NCI-H82 treated with DMSO at 0.1 percent for 48 hours (cell line): ENCODE data around the gene FRMD5.

Experiments
- DNase-seq: peaks from one replicate; lab custom pipeline; 2025; ENCODE audit not compliant: unreplicated experiment; lab: John Stamatoyannopoulos, UW

Gene FRMD5

GRCh38 chr15:43901495-43901894, 293.6 kb downstream of the FRMD5 start:
- DNase-seq: no peak

DNA sequence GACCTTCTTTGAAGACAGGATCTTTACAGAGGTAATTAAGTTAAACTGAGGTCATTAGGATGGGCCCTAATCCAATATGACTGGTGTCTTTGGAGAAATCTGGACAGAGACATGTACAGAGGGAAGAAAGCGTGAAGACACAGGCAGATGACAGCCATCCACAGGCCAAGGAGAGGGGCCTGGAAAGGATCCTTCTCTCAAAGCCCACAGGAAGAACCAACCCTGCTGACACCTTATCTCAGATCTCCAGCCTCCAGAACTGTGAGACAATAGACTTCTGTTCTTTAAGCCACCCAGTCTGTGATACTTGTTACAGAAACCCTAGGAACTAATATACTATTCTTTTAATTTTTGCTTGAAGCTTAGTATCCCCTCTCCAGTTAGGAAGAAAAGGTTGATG, 294.1 kb downstream of the FRMD5 start:
- no peak for DNase-seq

GRCh38 chr15:43899928-43900327, 295.1 kb downstream of the FRMD5 start:
- no peak for DNase-seq

DNA sequence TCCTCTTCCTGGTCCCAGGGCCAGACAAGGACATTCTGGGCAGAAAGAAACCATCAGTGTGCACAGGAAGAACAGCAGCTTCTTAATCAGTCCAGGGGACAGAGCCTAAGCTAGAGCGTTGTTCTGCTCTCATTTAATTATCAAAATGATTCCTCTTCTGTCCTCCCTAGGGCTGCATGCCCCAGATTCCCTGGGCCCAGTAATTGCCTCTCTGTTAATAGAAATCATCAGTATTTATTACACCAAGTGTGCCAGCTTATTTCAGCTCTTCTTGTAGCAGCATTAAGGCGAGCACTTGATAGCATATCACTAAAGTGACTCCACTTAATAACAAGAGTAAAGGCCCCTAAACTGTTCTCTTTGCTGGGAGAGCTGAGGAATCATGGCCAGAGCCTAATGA, 296.2 kb downstream of the FRMD5 start:
- no peak for DNase-seq

DNA sequence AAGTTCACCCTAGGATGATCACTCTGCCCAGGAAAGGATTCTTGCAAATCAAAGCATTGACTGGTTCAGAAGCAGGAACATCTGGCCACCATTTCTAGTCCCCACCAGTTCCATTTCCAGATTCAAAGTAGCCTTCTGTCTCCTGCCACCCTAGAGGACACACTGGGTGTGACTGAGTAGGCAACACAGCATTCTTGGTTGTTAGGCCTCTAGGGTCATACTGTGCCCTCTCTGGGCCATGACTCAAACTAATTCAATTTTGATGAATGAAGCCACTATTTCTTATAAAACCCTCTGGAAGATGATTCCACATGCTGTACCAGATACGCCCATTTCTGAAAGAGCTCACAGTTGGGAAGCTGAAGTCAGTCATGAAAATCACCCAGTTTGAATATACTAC, 298.5 kb downstream of the FRMD5 start:
- no peak for DNase-seq

GRCh38 chr15:43895586-43895985, 299.5 kb downstream of the FRMD5 start:
- DNase-seq: no peak

DNA sequence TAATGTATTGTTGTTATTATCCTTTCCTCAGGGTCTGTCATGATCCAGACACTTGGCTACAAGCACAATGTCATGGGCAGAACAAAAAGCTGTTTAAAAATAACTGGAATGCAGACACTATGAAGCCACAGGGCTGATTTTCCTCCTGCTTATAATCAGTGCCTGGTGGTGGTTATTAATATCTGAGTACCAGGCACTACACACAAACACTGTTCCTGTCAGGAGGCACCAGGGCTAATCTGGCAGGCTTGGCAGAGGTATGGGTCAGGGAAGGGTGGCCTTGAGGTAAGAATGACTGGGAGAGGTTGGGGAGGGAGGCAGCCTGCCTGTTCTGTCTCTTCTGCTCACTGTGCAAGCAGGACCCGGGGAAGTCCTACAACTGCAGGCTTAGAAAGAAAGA, 301.1 kb downstream of the FRMD5 start:
- no peak for DNase-seq

GRCh38 chr15:43889042-43889441, 306.0 kb downstream of the FRMD5 start:
- DNase-seq: no peak

- DNase-seq: no peak
Observed at GRCh38 chr15:43887901-43888300, 307.2 kb downstream of the FRMD5 start.

GRCh38 chr15:43886558-43886957, 308.5 kb downstream of the FRMD5 start:
- DNase-seq: no peak

- DNase-seq: no peak
Observed at GRCh38 chr15:43883571-43883970, 311.5 kb downstream of the FRMD5 start.

- DNase-seq: no peak
Observed at GRCh38 chr15:43881944-43882343, 313.1 kb downstream of the FRMD5 start.

DNA sequence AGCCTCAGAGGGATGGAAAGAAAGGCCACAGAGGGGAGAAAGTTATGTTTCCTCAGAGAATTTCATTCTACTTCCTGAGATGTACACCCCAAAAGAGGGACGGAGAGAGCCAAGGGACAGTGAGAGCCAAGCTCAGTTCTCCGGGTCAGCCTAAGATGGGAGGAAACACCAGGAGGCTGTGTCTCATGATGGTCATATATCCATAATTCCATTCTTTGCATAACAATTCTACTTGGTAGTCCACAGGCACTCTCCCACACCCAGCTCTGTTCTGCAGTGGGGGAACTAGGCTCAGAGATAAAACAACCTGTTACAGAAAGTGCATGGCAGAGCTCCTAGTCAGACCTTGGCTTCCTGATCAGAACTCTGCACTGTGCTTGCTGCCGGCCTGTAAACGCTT, 313.8 kb downstream of the FRMD5 start:
- DNase-seq: no peak

- no peak for DNase-seq
Observed at GRCh38 chr15:43880406-43881194, 314.5 kb downstream of the FRMD5 start.

DNA sequence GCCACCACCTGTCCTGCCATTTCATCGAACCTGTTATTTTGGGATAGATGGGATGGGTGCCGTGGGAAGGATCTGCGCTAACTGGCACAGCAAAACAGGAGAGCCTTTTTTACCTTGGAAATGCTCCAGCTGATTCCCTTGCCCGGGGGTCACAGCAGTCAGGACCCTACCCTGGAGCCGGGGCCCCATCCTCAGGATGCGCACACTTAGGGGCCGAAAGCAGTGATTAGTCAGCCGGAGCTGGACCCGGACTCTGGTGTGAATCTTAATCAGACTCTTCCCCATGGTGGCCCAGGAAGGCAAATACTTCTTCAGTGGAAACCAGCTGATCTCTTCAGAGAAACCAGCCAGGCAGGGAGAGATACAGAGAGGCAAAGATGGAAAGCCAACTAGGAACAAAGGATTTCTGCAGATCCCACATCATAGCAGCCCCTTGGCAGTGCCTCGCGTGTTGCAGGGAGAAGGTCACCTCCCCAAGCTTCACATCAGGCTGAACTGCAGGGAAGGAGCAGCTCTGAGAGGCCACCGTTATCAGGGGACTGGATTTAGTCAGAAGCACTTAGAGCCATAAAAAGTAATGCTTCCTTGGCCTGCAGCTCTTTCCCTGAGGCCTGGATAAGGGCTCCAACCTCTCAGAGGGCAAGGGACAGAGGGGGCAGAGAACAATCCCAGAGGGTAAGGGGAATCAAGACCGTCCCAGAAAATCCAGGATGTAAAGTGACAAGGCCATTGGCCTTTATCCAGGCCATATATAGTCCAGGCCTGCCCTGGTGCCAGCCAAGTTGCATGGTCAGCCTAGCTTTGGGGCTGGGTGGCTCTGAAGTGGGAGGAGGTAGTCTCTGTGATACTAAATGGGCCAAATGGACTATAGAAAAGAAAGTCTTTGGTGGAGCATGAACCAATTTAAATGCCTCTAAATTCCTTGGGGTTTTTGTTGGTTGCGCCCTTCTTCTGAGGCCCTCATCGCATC, 315.4 kb downstream of the FRMD5 start:
- no peak for DNase-seq

- no peak for DNase-seq
Observed at GRCh38 chr15:43878446-43878845, 316.6 kb downstream of the FRMD5 start.

- DNase-seq: no peak
Observed at GRCh38 chr15:43877371-43877770, 317.7 kb downstream of the FRMD5 start.

DNA sequence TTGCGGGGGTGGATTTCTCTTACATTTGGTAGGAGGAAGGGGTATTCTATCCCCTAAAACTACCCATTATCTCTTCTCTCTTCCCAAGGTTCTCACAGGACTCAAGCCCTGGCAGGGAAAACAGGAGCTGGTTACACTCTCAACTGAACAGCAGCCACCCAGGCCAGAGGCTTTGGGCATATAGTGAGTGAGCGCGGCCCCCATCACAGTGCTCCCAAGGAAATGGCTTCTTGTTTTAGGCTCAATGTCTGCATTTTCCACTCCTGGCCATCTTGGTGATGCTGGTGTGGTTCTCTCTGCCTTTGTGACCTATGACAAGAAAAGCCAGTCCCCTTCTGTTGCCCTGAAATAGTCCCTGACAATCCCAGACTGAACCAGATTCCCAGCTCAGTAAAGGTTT, 318.2 kb downstream of the FRMD5 start:
- no peak for DNase-seq

GRCh38 chr15:43873651-43874050, 321.4 kb downstream of the FRMD5 start:
- no peak for DNase-seq

DNA sequence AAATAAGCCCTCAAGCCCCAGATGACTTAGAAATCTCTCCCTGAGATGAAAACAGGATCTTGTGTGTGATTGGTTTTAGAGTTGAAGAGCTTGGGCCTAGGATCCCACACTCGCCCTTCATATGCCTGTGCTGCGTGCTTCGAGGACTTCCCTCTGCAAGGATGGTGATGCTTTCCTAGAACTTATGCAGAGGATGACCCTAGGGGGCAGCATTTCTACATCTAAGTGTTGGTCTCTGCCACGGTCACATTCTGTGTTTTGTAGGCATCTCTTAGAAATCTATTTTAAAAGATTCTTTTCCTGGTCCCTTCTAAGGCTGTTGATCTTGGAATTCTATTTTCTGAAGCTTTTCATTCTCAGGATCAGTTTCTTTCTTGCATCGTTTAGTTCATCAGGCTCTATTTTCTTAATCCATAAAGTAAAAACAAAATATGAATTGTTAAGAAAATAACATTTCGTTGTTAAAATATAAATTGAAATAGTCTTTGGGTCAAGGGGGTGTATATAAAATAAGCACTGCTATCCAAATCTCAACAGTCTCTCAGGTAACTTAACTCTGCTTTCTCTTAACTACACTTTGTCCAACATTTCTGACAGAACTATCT, 322.6 kb downstream of the FRMD5 start:
- DNase-seq: no peak

DNA sequence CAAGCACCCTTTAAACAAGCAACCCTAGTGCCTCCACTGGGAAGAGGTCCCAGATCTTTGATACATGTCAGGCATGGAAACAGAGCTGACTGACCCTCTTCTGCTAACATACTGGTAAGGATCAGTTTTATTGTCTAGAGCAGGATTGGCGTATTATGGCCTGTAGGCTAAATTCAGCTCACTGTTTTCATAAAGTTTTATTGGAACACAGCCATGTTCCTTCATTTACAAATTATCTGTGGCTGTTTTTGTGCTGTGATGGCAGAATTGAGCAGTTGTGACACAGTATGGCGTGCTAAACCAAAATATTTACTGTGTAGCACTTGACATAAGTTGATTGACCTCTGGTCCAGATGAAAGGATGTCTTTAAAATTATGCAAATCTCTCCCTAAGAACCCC, 323.2 kb downstream of the FRMD5 start:
- no peak for DNase-seq

- no peak for DNase-seq
Observed at GRCh38 chr15:43868406-43868805, 326.7 kb downstream of the FRMD5 start.
